Coronary artery (tissue), 2 donors: ENCODE measurements around the gene MPL.

Source experiments
- DNase-seq: peaks from one replicate; pipeline ENCODE4 v3.0.0-alpha.2; 2017; ENCODE audit warnings: low spot score
- H3K27ac ChIP-seq, 2 donors: fragments of 200-600 bp; sonication (generic); one replicate each; pipeline ENCODE4 v1.5.1; 2016 to 2019
- H3K4me3 ChIP-seq: fragments of 200-600 bp; sonication (generic); 2 replicates; pipeline ENCODE4 v1.5.1; 2016; ENCODE audit warnings: mild to moderate bottlenecking, moderate library complexity
- TF ChIP-seq, protein P1 (sequence below): fragments of 200-600 bp; sonication (generic); IDR thresholded peaks from one replicate; pipeline ENCODE4 v1.5.1; 2019; ENCODE audit warnings: antibody characterized with exemption

MPL gene

GRCh38 chr1:43302201-43302600, 35.4 kb upstream of the MPL start:
- H3K27ac ChIP-seq, result no peak overlapping the region
- DNase-seq, result no peak
- H3K4me3 ChIP-seq, result peak overlapping the region; percentile 44
- TF ChIP-seq, protein P1, sequence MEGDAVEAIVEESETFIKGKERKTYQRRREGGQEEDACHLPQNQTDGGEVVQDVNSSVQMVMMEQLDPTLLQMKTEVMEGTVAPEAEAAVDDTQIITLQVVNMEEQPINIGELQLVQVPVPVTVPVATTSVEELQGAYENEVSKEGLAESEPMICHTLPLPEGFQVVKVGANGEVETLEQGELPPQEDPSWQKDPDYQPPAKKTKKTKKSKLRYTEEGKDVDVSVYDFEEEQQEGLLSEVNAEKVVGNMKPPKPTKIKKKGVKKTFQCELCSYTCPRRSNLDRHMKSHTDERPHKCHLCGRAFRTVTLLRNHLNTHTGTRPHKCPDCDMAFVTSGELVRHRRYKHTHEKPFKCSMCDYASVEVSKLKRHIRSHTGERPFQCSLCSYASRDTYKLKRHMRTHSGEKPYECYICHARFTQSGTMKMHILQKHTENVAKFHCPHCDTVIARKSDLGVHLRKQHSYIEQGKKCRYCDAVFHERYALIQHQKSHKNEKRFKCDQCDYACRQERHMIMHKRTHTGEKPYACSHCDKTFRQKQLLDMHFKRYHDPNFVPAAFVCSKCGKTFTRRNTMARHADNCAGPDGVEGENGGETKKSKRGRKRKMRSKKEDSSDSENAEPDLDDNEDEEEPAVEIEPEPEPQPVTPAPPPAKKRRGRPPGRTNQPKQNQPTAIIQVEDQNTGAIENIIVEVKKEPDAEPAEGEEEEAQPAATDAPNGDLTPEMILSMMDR, result no peak

DNA sequence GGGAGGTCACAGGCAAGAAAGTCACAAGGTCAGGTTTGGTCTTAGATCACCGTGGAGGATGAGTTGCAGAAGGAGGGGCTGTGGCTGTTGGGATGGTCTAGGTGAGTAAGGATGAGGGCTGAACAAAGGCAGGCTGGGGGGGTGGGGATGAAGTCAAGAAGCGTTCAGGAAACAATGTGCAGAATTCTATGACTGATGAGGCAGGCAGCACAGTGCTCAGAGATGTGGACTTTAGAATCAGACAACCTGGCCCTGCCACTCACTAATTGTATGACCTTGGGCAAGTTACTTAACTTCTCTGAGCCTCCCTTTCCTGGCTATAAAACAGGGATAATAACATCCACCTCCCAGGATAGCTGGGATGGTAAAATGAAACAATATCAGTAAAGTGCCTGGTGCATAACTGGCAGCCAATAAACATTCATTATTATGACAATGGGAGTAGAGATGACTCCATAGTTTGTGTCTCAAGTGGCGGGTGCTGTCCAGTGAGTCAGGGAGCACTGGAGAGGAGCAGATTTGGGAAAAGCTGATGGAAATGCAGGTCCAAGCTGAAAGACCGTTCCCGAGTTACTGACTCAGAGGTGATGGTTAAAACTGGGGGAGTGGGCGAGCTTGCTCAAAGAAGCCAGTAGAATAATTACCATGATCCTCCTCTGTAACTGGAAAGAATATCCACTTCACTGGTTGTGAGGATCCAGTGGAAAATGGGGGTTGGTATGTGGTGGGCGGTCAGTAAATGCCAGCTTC, 34.7 kb upstream of the MPL start:
- Histone ChIP-seq H3K27ac (no peak overlapping the region), H3K4me3 (peak overlapping the region; percentile 6)
- DNase-seq, result no peak
- TF ChIP-seq, protein P1, result no peak

GRCh38 chr1:43303471-43304313, 33.9 kb upstream of the MPL start:
- no peak overlapping the region for H3K27ac ChIP-seq
- peak overlapping the region; percentile 34 for H3K4me3 ChIP-seq
- TF ChIP-seq, protein P1, result no peak
- DNase-seq, result no peak

- no peak for DNase-seq
- TF ChIP-seq, protein P1, result no peak
- Histone ChIP-seq H3K4me3 (no peak overlapping the region), H3K27ac (no peak overlapping the region)
These were observed 33.3 kb upstream of the MPL start for GRCh38 chr1:43304314-43304681.

DNA sequence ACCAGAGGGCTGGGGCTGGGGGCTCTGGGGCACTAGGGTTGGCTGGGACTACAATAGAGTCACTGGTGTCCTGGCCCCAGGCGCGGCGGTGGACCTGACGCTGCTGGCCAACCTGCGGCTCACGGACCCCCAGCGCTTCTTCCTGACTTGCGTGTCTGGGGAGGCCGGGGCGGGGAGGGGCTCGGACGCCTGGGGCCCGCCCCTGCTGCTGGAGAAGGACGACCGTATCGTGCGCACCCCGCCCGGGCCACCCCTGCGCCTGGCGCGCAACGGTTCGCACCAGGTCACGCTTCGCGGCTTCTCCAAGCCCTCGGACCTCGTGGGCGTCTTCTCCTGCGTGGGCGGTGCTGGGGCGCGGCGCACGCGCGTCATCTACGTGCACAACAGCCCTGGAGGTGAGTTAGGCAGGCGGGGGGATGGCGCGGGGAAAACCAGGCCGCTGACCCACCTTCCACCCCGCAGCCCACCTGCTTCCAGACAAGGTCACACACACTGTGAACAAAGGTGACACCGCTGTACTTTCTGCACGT, 32.8 kb upstream of the MPL start:
- no peak for DNase-seq
- Histone ChIP-seq H3K4me3 (no peak overlapping the region), H3K27ac (no peak overlapping the region)
- TF ChIP-seq, protein P1, result no peak

GRCh38 chr1:43305461-43305860, 32.2 kb upstream of the MPL start:
- H3K27ac ChIP-seq, result no peak overlapping the region
- TF ChIP-seq, protein P1, result no peak
- H3K4me3 ChIP-seq, result no peak overlapping the region
- DNase-seq, result no peak
